Activated CD8-positive, alpha-beta memory T cell treated with anti-CD3 and anti-CD28 coated beads for 4 hours (primary cell): Measurements from ENCODE around the gene SLC22A16.
"Not testable (repeated sequence)": the region's sequence is repeated elsewhere in the genome, so short reads cannot be mapped to it uniquely, and the experiment has no call there.

ENCODE experiments used
- DNase-seq, 2 donors: peaks; one replicate each; pipeline ENCODE4 v3.0.0-alpha.2; 2020; ENCODE audit warnings: low read depth in 2 of 2

The SLC22A16 gene

DNA sequence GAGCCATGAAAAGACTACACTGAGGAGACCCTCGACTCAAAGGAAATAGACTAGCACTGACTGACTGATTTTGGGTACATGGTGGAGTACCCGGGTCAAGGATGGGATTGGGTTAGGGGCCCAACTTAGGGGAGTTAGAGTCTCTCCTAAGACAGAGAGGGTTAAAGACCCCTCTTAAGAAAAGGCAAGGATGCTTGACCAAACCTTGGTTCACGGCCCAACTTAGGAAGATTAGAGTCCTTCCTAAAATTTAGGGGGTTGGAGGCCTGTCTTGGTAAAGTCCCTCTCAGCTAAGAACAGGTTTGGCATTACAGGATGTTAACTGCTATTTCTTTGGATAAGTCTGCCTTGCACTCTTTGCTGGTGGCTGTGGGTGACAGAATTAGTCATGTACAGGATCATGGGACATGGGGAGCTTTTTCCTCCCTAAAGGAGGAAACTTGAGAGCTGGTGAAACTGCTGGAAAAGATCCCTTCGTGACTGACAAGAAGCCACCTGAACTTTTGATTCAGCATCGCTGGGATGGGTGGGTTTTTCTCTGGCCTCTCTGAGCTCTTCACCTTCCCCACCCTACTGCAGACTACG, 12.3 kb upstream of the SLC22A16 start:
- no peak for DNase-seq

DNA sequence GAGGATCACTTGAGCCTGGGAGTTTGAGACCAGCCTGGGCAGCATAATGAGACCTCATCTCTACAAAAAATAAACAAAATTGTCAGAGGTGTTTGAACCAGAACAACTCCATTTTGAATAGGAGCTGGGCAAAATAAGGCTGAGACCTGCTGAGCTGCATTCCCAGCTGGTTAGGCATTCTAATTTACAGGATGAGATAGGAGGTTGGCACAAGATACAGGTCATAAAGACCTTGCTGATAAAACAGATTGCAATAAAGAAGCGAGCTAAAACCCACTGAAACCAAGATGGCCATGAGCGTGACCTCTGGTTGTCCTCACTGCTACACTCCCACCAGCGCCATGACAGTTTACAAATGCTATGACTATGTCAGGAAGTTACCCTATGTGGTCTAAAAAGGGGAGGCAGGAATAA, 11.6 kb upstream of the SLC22A16 start:
- not testable (repeated sequence) for DNase-seq

DNA sequence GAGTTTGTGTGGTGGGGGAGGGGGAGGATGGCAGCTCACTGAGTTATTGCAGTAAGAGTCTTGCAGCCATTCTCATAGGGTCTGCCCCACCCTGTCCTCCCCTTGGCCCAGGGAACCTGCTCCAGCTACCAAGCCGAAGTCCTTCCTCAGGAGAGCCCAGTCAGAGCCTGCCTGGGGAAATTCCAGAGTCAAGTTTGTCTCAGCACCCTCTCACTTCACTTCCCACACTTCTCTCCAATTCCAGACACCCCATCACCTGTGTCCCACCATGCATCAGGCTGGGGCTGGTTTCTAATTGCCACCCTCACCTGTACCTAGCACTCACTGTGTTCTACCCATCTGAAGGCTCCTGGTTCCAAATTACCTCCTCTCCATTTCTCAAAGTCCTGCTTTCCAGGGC, 10.3 kb upstream of the SLC22A16 start:
- no peak for DNase-seq

DNA sequence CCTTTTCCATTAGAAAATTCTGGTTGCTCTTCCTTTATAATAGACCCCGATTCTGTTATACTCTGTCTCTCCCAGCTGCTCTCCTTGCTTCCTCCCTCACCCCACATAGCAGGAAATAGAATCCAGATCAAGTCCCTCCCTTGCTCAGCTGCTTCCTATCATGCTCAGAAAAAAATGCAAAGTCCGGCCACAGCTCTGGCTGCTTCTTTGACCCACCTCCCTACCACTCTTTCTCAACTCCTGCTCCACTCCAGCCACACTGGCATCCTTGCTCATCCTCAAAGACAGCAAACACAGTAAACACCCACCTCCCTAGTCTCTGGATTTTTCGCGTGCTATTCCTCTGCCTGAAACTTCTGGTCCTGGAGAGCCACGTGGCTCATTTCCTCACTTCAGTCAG, 9.1 kb upstream of the SLC22A16 start:
- DNase-seq: no peak

DNA sequence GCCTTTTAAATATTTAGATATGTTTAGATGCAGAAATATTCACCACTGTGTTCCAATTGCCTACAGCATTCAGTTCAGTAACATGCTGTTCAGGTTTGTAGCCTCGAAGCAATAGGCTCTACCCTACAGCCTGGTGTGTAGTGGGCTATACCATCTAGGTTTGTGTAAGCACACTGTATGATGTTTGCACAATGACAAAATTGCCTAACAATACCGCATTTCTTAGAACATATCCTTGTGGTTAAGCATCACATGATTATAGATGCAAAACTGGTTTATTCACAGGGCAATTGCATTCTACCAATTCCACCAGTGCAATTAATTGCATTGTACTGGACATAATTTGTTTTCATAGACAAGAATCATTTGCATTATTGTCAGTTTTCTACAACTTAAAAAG, 7.9 kb upstream of the SLC22A16 start:
- DNase-seq: no peak

DNA sequence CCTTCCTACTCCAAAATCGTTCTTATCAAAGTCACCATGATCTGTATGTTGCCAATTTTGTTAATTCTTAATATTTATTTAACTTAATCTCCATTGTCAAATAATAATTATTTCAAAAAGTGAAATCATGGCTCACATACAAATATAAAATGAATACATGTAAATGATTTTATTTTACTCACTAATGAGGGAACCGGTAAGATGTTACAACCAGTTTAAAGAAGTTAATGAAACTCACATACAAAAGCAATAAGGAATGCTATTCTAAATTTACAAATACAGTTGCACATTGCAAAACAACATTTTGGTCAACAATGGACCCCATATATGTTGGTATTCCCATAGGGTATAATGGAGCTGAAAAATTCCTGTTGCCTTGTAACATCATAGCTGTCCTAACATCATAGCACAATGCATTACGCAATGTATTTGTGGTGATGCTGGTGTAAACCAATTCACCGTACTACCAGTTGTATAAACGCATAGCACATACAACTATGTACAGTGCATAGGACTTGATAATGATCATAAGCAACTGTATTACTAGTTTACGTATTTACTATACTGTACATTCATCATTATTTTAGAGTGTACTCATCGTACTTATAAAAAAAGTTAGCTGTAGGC, 6.5 kb upstream of the SLC22A16 start:
- no peak for DNase-seq

DNA sequence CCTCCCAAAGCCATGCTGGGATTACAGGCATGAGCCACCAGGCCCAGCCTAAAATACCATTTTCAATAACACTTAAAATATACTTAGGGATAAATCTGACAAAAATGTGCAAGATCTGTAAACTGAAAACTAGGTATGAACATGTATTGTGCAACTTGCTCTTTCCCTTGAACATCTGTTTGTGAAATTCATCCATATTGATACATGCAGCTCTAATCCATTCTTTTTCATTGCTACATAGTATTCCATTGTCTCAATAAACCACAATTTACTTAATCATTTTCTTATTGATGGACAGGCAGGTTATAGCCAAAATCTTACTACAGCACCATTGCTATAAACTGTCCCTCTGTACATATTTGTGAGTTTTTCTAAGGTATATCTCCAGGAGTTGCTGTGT, 4.7 kb upstream of the SLC22A16 start:
- DNase-seq: no peak

DNA sequence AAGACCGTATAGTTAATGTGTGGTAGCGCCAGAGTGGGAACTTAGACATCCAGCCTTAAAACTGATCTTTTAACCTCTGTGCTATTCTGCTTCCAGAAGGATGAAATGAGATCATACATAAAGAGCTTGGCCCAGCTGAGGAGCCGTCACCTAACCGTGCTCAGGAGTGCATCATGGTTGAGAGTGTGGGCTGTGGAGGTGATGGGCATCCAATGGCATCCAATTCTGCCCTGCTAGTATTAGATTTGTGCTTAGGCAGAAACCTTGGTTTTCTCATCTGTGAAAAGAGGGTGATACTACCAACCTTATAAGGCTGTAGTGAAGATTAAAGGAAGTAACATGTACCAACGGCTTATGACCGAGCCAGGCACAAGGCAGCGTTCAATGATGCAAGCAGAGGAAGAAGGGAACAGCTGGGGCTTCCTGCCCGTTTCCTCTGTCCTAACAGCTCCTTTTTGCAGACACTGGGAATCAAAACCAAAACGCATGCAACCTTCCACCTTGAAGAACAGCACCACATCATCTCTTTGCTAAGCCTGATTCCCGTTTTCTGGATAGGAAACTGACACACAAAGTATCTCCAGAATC, 1.3 kb downstream of the SLC22A16 start:
- DNase-seq: no peak

DNA sequence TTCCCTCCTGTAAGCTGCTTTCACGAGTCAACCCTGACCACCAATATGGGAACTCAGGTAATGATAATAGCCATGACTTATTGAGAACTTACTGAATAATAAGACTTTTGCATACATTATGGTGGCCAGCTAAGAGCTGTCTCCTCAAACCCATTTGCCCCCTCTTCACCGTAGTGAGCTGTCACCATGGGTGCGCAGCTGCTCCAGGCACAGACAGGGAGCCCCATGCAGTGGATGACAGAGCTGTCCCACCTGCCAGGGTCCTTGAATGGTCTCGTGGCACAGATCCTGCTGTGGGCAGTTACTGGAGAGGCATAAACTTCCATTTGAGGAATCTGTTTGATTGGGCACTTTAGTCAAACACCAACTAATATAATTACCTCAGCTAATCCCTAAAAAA, 1.9 kb downstream of the SLC22A16 start:
- DNase-seq: no peak

DNA sequence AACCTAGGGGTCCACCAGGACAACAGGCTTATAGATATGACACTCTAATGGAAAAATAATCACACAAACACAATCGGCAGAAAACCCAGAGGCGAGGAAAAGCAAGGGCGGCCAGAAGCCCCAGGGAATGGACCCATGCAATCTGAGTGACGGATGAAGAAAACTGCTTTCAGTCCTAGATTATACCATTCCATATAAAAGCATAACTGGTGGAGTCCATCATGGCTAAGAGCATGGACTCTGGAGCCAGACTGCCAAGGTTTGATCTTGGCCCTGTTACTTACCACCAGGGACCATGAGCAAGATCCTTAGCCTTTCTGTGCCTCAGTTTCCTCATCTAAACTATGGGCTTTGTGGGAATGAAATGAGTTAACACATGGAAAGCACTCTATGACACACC, 3.7 kb downstream of the SLC22A16 start:
- no peak for DNase-seq

DNA sequence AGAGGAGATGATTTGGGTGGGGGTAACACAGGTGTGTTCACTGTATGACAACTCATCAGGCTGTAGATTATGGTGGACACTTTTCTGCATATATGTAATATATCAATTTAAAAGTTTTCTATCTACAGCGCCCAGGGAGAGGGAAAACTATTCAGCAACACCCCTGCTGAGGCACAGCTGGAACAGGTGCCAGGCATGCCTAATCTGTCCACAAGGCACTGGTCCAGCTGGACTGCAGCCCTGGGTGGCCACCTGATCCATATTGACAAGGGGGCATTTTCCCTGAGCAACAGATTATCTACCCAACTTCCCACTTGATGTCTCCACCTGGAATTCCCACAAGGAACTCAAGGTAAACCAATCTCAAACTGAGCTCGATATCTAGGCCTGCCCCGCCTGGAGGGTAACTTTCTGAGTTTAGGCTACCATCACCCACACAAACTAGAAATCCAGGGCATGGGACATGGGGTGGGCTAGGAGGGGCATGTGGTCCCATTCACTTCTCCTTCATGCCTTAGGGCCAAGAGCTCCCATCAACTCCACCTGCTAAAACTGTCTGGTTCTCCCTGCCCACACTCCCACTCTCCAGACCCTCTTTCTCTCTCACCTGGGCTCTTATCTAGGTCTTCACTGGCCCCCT, 4.6 kb downstream of the SLC22A16 start:
- DNase-seq: no peak

DNA sequence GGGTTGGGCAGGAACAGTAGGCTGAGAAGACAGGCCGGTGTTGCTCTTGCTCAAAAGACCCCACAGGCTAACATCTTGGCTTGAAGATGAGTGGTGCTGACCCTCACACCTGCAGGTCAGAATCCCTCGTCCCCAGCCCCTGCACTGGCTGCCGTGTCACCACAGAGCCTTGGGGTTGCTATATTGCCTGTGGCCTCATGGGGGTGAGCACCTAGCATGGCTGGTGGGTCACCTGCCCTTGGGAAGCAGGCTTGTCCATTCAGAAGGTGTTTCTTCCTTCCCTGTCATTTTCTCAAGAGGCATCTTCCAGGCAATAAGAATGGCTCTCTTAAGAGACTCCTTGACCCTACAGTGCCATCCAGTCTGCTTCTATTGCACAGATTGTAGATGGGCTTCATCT, 7.7 kb downstream of the SLC22A16 start:
- no peak for DNase-seq

DNA sequence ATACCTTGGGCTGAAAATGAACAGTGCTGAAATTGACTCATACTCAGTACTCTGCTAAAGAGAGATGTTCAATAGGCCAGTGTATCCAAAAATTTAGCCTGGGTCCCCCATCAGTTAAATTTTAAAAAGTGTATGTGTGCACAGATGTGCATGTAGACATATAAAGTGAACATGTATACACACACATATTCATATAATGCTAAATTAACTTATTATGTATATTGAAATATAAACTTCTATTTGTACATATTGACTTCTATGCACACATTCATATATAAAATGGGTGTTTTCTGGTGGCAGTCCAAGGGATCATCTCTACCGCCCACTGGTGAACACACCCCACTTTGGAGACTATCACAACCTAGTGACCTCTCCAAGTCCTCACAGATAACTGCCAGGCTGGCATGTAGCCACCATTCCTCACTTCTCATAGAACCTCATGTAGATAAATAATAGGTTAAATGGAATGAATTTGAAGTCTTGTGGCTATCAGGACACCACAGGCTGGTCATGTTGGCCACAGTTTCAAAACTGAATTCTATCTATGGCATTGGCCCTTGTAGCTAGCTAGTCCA, 8.8 kb downstream of the SLC22A16 start:
- no peak for DNase-seq

DNA sequence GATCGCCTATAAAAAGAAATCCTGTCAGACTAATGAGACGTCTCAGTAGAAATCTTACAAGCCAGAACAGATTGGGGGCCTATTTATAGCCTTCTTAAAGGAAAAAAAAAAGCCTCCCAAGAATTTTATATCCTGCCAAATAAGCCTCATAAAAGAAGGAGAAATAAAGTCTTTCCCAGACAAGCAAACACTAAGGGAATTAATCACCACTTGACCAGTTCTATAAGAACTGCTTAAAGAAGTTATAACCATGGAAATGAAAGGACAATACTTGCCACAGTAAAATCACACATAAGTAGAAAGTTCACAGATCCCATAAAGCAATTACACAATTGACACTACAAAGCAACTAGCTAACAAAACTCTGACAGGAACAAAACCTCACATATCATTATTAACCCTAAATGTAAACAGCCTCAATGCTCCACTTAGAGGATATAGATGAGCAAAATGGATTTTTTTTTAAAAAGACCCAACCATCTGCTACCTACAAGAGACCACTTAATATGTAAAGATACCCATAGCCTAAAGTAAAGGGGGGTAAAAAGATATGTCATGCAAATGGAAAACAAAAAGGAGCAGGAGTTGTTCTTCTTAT, 13.4 kb downstream of the SLC22A16 start:
- DNase-seq: no peak

DNA sequence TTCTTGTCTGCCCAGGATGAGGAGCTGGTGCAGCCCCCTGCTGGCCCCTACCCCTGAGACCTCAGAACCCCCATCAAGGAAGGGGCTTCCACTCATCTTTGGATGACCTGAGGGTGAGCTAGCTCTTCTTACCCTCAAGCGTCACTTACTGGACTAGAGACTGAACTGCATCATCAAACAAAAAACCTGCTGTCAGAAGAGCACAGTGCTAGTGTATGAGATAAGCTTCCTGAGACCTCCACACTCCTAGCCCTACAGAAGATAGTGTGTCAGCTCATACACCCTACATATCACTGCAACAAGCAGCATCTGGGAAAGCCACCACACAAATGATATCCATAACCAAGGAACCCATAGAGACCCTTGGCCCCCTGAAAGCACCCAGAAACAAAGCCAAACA, 15.0 kb downstream of the SLC22A16 start:
- DNase-seq: no peak

DNA sequence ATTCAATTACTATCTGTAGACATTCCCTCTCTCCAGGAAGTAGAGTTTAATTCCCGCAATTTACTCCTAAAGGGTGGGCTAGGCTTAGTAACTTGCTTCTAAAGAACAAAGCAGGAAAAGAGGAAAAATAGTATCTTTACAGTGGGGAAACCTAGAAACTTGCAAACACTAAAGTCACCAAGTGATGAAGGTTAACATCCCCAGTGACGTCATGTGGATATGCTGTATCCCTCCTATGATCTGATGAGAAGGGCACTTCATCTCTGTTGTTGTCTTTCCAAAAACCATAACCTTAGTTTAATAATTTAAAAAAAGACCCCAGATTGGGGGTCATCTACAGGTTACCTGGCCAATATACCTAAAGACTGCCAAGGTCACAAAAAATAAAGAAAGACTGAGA, 17.3 kb downstream of the SLC22A16 start:
- no peak for DNase-seq

DNA sequence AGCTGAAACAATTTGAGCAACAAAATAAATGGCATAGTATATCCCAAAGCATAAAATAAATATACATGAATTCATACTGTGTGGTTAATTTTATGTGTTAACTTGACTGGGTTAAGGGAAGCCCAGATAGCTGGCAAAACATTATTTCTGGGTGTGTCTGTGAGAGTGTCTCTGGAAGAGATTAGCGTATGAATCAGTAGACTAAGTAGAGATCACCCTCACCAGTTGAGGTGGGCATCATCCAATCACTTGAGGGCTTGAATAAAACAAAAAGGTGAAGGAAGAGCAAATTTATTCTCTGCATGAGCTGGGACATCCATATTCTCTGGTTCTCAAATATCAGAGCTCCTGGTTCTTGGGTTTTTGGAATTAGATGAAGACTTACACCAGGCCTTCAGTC, 17.9 kb downstream of the SLC22A16 start:
- no peak for DNase-seq

DNA sequence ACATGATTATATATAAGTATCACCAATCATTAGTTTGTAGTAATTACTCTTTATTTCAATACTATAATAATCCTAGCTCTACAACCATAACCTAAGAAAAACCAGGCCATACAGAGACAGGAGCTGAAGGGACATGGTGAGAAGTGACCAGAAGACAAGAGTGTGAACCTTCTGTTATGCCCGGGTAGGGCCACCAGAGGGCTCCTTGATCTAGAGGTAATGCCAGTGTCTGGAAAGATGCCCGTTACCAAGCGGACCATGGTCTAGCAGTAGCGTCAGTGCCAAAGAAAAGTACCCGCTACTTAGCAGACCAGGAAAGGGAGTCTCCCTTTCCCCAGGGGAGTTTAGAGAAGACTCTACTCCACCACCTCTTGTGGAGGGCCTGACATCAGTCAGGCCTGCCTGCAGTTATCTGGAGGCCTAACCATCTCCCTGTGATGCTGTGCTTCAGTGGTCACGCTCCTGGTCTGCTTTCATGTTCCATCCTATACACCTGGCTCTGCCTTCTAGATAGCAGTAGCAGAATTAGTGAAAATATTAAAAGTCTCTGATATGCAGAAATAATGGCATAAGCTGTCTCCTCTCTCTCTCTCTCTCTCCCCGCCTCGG, 18.7 kb downstream of the SLC22A16 start:
- not testable (repeated sequence) for DNase-seq

DNA sequence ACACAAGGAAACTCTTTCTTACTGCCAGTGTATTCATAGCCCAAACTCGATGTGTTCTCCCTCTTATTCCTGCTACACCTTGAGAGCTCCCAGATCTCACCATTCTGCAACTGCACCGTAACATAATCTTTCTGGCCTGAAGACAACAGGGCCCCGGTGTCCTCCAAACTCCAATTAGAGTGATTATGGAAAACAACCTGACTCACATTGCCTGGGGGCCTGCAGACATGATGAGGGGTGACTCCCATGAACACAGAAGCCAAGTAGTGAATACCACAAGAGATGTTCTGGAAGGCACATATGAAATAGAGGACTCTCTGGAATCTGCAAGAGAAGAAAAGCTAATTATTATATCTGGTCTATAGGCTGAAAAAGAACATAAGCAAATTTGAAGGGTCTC, 19.7 kb downstream of the SLC22A16 start:
- no peak for DNase-seq

DNA sequence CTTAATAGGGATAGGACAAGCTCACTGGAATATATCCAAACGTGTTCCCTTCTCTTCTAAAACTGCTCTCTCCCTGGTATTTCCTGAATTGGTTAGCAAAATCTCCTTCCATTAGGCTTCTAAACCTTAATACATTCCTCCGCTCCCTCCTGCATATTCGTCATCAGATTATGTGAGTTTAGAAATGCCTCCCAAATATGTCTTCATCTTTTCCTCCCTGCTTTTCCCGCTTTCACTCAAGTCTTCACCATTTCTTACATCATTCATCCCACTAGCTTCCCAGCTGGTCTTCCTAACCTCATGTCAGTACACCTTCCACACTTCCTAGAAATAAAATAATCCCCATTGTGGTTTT, 26.9 kb downstream of the SLC22A16 start:
- DNase-seq: no peak

DNA sequence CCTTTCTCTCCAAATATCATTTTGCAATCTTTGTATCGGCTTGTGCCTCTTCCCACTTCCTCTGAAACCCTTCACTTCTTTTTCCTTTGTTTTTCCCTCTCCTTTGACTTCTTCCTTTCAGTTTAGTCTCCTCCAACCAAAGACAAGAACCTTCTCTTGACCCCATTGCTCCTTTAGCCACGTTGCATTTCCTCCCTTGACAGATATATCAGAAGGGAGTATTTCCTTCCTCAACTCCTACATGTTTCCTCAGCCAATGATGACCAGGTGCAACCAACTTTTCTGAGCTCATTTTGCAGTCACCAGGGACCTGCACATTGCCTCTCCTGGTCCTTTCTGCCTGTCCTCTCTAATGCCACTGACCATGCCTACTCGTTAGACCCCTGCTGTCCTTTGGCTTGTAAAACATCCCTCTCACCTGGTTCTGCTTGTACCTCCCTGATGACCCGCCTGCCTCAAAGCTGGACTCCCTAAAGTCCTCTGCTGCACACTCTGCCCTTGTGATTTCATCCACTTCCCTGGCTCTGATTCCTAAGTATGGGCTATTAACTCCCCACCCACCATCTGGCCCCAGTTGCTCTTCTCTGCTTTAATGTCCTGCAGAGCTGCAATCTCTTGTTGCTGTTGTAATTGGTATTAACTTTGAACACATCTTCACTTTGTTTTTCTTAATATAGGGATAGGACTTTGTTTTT, 27.4 kb downstream of the SLC22A16 start:
- DNase-seq: no peak

DNA sequence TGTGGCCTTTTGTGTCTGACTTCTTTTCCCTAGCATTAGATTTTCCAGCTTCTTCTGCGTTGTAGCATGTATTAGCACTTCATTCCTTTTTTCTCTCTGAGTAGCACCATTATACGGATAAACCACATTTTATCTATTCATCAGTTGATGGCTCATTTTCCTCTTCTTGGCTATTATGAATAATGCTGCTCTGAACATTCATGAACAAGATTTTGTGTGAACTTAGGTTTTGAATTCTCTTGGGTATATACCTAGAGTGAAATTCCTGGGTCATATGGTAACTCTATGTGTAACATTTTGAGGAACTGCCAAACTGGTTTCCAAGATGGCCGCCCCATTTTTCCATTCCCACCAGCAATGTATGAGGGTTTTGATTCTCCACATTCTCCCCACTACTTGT, 28.7 kb downstream of the SLC22A16 start:
- DNase-seq: no peak
